Ectodermal cell (in vitro differentiated cells): ENCODE results near the gene NEBL.

Experiments used
- H3K27ac ChIP-seq: 2 replicates; pipeline ENCODE4 v1.7.0; 2013; ENCODE audit warnings: mild to moderate bottlenecking, low read depth, low read length; ENCODE audit not compliant: insufficient read depth, poor library complexity, severe bottlenecking
- H3K27me3 ChIP-seq: 2 replicates; pipeline ENCODE4 v1.7.0; 2013; ENCODE audit warnings: mild to moderate bottlenecking, low read length; ENCODE audit not compliant: insufficient read depth, control insufficient read depth, poor library complexity, severe bottlenecking
- H3K36me3 ChIP-seq: one replicate; pipeline ENCODE4 v1.7.0; 2013; ENCODE audit warnings: low read length; ENCODE audit not compliant: control insufficient read depth, insufficient read depth
- H3K4me1 ChIP-seq: one replicate; pipeline ENCODE4 v1.7.0; 2013; ENCODE audit warnings: low read length; ENCODE audit not compliant: control insufficient read depth, insufficient read depth
- H3K4me3 ChIP-seq: 2 replicates; pipeline ENCODE4 v1.7.0; 2013; ENCODE audit warnings: low read depth, low read length, control low read depth; ENCODE audit not compliant: insufficient read depth
- H3K9me3 ChIP-seq: 2 replicates; pipeline ENCODE4 v1.7.0; 2013; ENCODE audit warnings: mild to moderate bottlenecking, low read length, moderate library complexity; ENCODE audit not compliant: control insufficient read depth
- WGBS, 2 experiments: methylation state at CpG; one replicate each; pipeline ENCODE4 v1.1.7; 2013; ENCODE audit warnings: missing lambda C conversion rate in 2 of 2; 5-methylcytosine and 5-hydroxymethylcytosine counted together

Gene NEBL

DNA sequence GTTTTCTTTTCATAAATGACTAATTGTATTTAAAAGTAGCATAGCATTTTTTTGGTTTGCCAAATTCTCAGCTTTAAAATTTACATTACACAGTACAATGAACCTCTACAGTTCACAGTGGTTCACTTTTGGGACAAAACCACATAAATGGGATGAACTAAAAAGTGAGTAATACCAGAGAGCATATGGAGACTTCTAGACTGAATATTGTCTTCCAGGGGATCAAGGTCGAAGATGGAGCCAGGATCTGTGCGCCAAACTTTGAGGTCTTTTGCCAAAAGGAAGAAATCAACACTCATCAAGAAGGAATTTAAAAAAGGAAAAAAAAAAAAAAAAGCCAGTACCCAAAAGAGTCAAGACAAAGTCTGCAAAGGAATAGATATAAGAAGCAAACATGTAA is 87.5 kb downstream of the NEBL start:
- Histone ChIP-seq H3K4me1 (no peaks in the 10 kb centered on the region), H3K9me3 (no peaks in the 10 kb centered on the region), H3K27me3 (no peaks in the 10 kb centered on the region), H3K36me3 (no peaks in the 10 kb centered on the region), H3K4me3 (no peak overlapping the region), H3K27ac (no peak overlapping the region)
- WGBS, 2 experiments, result 96 to 100% methylated on average over 2 of the region's 2 CpGs

DNA sequence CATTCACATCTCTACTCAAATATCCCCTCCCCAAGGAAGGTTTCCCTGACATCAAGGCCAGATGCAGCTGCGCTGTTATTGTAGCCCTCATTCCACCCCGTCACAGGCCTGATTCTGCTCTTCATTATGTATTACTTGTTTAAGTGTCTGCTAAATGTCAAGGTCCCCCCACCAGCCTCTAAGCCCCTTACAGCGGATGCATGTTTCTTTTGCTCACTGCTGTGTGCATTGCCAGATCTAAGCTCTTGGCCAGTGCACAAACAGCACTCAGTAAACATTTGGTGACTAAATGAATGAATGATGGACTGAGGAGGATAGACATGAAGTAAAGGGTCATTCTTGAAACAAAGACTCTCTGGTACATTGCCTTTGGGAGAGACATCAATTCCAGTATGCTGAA is 90.6 kb downstream of the NEBL start:
- 89 to 98% methylated on average over 3 of the region's 3 CpGs for WGBS, 2 experiments
- Histone ChIP-seq H3K4me3 (no peak overlapping the region), H3K27ac (no peak overlapping the region), H3K27me3 (no peaks in the 10 kb centered on the region), H3K9me3 (no peaks in the 10 kb centered on the region), H3K36me3 (no peaks in the 10 kb centered on the region), H3K4me1 (no peaks in the 10 kb centered on the region)

GRCh38 chr10:20797290-20797689 is 99.8 kb downstream of the NEBL start:
- Histone ChIP-seq H3K27ac (no peak overlapping the region), H3K4me3 (no peak overlapping the region), H3K36me3 (no peaks in the 10 kb centered on the region), H3K4me1 (no peaks in the 10 kb centered on the region), H3K9me3 (no peaks in the 10 kb centered on the region), H3K27me3 (no peaks in the 10 kb centered on the region)
- 50 to 63% methylated on average over 2 to 3 of the region's 4 CpGs for WGBS, 2 experiments

- no peaks in the 10 kb centered on the region for H3K4me1 ChIP-seq
- no peaks in the 10 kb centered on the region for H3K27me3 ChIP-seq
- no peaks in the 10 kb centered on the region for H3K9me3 ChIP-seq
- no peaks in the 10 kb centered on the region for H3K36me3 ChIP-seq
- no peak overlapping the region for H3K27ac ChIP-seq
- whole genome bisulfite sequencing, 2 experiments, result 90 to 97% methylated on average over 2 to 4 of the region's 4 CpGs
- no peak overlapping the region for H3K4me3 ChIP-seq
Observed at GRCh38 chr10:20795391-20795790, 101.7 kb downstream of the NEBL start.

DNA sequence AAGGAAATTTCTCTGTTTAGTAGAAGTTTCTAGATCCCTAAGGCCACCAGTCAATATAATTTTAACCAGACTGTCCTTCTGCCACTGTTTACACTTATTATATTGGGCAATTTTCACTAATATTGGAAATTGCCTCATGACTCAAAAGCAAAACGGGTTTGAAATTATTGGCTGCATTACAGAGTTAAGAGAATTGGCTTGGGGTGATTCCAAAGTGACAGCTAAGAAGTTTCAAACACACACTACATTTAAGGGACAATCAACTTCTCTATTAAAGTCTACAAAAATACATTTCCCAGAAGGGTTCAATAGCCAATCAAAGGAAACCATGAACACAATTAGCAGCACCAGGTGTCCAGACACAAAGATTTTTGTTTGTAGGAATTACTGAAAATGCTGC is 111.9 kb downstream of the NEBL start:
- H3K4me3 ChIP-seq, result no peak overlapping the region
- no peak overlapping the region for H3K27ac ChIP-seq
- H3K9me3 ChIP-seq, result no peaks in the 10 kb centered on the region
- no peaks in the 10 kb centered on the region for H3K36me3 ChIP-seq
- 86 to 100% methylated on average over 1 of the region's 1 CpG for WGBS, 2 experiments
- H3K27me3 ChIP-seq, result no peaks in the 10 kb centered on the region
- H3K4me1 ChIP-seq, result no peaks in the 10 kb centered on the region

GRCh38 chr10:20778008-20778757 is 118.9 kb downstream of the NEBL start:
- H3K4me3 ChIP-seq, result no peak overlapping the region
- no peaks in the 10 kb centered on the region for H3K27me3 ChIP-seq
- H3K27ac ChIP-seq, result no peak overlapping the region
- no peaks in the 10 kb centered on the region for H3K4me1 ChIP-seq
- no peaks in the 10 kb centered on the region for H3K9me3 ChIP-seq
- H3K36me3 ChIP-seq, result no peaks in the 10 kb centered on the region
- 90 to 92% methylated on average over 7 of the region's 7 CpGs for WGBS, 2 experiments

GRCh38 chr10:20776384-20777118 is 120.6 kb downstream of the NEBL start:
- no peak overlapping the region for H3K4me3 ChIP-seq
- no peaks in the 10 kb centered on the region for H3K4me1 ChIP-seq
- no peaks in the 10 kb centered on the region for H3K27me3 ChIP-seq
- whole genome bisulfite sequencing, 2 experiments, result 89% methylated on average over 4 to 5 of the region's 5 CpGs
- H3K36me3 ChIP-seq, result no peaks in the 10 kb centered on the region
- no peaks in the 10 kb centered on the region for H3K9me3 ChIP-seq
- no peak overlapping the region for H3K27ac ChIP-seq

GRCh38 chr10:20771051-20771450 is 126.1 kb downstream of the NEBL start:
- Histone ChIP-seq H3K9me3 (no peaks in the 10 kb centered on the region), H3K4me3 (no peak overlapping the region), H3K4me1 (no peaks in the 10 kb centered on the region), H3K27ac (no peak overlapping the region), H3K36me3 (no peaks in the 10 kb centered on the region), H3K27me3 (no peaks in the 10 kb centered on the region)
- 96% methylated on average over 2 of the region's 2 CpGs for WGBS, 2 experiments

DNA sequence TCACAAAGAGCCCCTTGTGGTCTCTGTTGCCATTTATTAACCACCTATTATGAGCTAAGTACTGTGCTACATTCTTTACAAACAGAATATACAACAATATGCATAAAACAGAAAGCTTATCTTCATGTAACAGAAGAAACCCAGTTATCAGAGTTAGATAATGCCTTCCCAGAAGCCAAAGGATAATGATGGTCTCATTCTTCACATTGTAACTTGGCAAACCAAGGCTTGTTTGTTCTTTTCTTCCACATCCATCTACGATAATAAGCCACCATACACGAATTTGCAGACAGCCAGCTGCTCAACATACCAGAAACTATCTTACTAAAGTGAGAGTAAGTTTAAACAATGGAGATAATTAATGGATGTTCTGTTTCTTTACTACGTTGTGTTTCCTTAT is 127.6 kb downstream of the NEBL start:
- Histone ChIP-seq H3K36me3 (no peaks in the 10 kb centered on the region), H3K4me1 (no peaks in the 10 kb centered on the region), H3K9me3 (no peaks in the 10 kb centered on the region), H3K4me3 (no peak overlapping the region), H3K27me3 (no peaks in the 10 kb centered on the region), H3K27ac (no peak overlapping the region)
- 94 to 100% methylated on average over 2 to 3 of the region's 3 CpGs for WGBS, 2 experiments

GRCh38 chr10:20768843-20769242 is 128.3 kb downstream of the NEBL start:
- no peaks in the 10 kb centered on the region for H3K27me3 ChIP-seq
- 67 to 80% methylated on average over 1 to 2 of the region's 3 CpGs for WGBS, 2 experiments
- H3K36me3 ChIP-seq, result no peaks in the 10 kb centered on the region

More at GRCh38 chr10:20768843-20769242, 128.3 kb downstream of the NEBL start:
- Histone ChIP-seq H3K4me1 (no peaks in the 10 kb centered on the region), H3K9me3 (no peaks in the 10 kb centered on the region), H3K4me3 (no peak overlapping the region), H3K27ac (no peak overlapping the region)
